NCI-H2081 (cell line): ENCODE results near the gene CLIC3.
A peak's percentile ranks its signal among the peaks of the same experiment; 100 is the strongest.

Experiments used
- DNase-seq, 2 experiments: peaks; one replicate each; lab custom pipeline; 2025; lab: John Stamatoyannopoulos, UW

Gene CLIC3

GRCh38 chr9:136951541-136952320 lies 44.6 kb downstream of the CLIC3 start, which contains the start of gene LCN12:
Gene LCN12 (plus strand): TSS chr9:136952273. CDS start chr9:136952328, 55 bp downstream.
- peak in 1 of 2 experiments; percentile 4 for DNase-seq

GRCh38 chr9:136950656-136951276 lies 45.6 kb downstream of the CLIC3 start:
- DNase-seq: no peak

- DNase-seq: peak; percentile 96
Observed at GRCh38 chr9:136949817-136950655, 46.3 kb downstream of the CLIC3 start.

- peak in 1 of 2 experiments; percentile 39 for DNase-seq
Observed at GRCh38 chr9:136949239-136949816, 47.0 kb downstream of the CLIC3 start.

- no peak for DNase-seq
Observed at GRCh38 chr9:136947955-136948510, 48.3 kb downstream of the CLIC3 start.

DNA sequence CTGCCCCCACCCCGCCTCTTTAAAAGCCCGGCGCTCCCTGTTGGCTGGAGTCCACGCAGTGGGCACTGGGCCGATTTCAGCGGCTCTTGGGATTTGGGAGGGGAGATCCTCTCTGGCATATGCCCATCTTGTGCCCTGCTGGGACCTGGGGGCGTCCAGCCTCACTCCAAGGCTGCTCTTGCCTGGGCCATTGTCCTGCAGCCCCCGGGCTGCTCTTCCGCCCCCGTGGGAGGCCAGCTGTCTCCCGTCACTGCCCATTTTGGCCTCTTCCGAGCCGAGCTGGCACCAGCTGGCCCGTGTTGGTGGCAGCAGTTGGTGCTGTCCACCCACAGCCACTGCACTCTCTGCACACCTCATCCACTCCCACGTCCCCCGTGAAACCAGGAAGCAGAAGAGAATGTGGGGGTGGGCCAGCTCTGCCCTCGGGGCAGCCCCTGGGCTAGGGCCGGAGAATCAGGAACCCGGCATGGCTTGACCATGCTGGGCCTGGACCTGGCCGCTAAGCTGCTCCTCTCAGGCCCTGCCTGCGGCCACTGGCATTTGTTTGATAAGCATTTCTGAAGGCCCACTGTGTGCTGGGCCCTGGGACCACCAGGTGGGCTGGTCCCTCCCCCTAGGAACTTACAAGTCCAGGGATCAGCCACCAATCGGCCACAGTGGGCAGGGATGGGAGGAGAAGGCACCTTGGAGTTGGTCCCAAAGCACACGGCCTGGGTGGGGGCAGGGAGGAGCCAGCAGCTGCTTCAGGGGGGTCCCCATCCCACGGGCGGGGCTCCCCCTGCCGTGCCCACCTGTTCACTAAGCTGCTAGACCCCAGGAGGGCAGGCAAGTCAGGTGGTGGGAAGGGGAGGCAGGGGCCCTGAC lies 49.1 kb downstream of the CLIC3 start:
- DNase-seq: no peak

- DNase-seq: no peak
Observed at GRCh38 chr9:136946228-136947027, 49.9 kb downstream of the CLIC3 start.

GRCh38 chr9:136945333-136946227 lies 50.8 kb downstream of the CLIC3 start:
- no peak for DNase-seq
